MM.1S (cell line): ENCODE measurements around the gene MAPK10.

ENCODE experiments used
- DNase-seq: peaks from one replicate; pipeline ENCODE4 v3.0.0-alpha.2; 2015
- H2AFZ ChIP-seq: fragments of 300-600 bp; sonication (generic); 2 replicates; pipeline ENCODE4 v1.6.0; 2016; ENCODE audit warnings: antibody characterized with exemption, low read length
- H3F3A ChIP-seq: fragments of 300-600 bp; sonication (generic); 2 replicates; pipeline ENCODE4 v1.6.1; 2016; ENCODE audit warnings: mild to moderate bottlenecking, antibody characterized with exemption, low read length, moderate library complexity, mixed read lengths; ENCODE audit not compliant: insufficient read depth
- H3K27ac ChIP-seq: fragments of 300-600 bp; sonication (generic); 2 replicates; pipeline ENCODE4 v1.5.1; 2016; ENCODE audit warnings: mild to moderate bottlenecking, low read length
- H3K27me3 ChIP-seq: fragments of 300-600 bp; sonication (generic); replicated peaks from 2 replicates; pipeline ENCODE4 v1.6.0; 2016; ENCODE audit warnings: low read length; ENCODE audit not compliant: insufficient read depth
- H3K36me3 ChIP-seq: fragments of 300-600 bp; sonication (generic); replicated peaks from 2 replicates; pipeline ENCODE4 v1.6.1; 2016; ENCODE audit warnings: mild to moderate bottlenecking, low read length, mixed read lengths; ENCODE audit not compliant: insufficient read depth
- H3K4me1 ChIP-seq: fragments of 300-600 bp; sonication (generic); 2 replicates; pipeline ENCODE4 v1.6.1; 2016; ENCODE audit warnings: low read length, mixed read lengths
- H3K4me2 ChIP-seq: fragments of 300-600 bp; sonication (generic); 2 replicates; pipeline ENCODE4 v1.6.0; 2016; ENCODE audit warnings: low read depth, low read length
- H3K4me3 ChIP-seq: fragments of 300-600 bp; sonication (generic); 2 replicates; pipeline ENCODE4 v1.5.1; 2016; ENCODE audit warnings: low read length, mixed read lengths
- H3K79me2 ChIP-seq: fragments of 300-600 bp; sonication (generic); 2 replicates; pipeline ENCODE4 v1.6.1; 2016; ENCODE audit warnings: mixed run types, low read length, mixed read lengths
- H3K9ac ChIP-seq: fragments of 300-600 bp; sonication (generic); 2 replicates; pipeline ENCODE4 v1.6.1; 2016; ENCODE audit warnings: low read length, mixed read lengths
- H3K9me2 ChIP-seq: fragments of 300-600 bp; sonication (generic); replicated peaks from 2 replicates; pipeline ENCODE4 v1.6.1; 2016; ENCODE audit warnings: mild to moderate bottlenecking, low read length, mixed read lengths; ENCODE audit not compliant: insufficient read depth
- H3K9me3 ChIP-seq: fragments of 300-600 bp; sonication (generic); replicated peaks from 2 replicates; pipeline ENCODE4 v1.6.1; 2016; ENCODE audit warnings: mild to moderate bottlenecking, low read length, mixed read lengths; ENCODE audit not compliant: insufficient read depth
- H4K20me1 ChIP-seq: fragments of 300-600 bp; sonication (generic); 2 replicates; pipeline ENCODE4 v1.6.1; 2016; ENCODE audit warnings: mild to moderate bottlenecking, low read length, moderate library complexity, mixed read lengths; ENCODE audit not compliant: insufficient read depth
- EZH2 ChIP-seq: fragments of 300-600 bp; sonication (generic); optimal IDR thresholded peaks from 2 replicates; pipeline ENCODE3; 2017; ENCODE audit warnings: low read depth, mild to moderate bottlenecking, antibody characterized with exemption, low read length, mixed read lengths
- EZH2phosphoT487 ChIP-seq: fragments of 300-600 bp; sonication (generic); IDR thresholded peaks from 2 replicates; pipeline ENCODE4 v1.6.1; 2018; ENCODE audit warnings: antibody characterized with exemption, low read length
- TF ChIP-seq, protein P1 (sequence below): fragments of 300-600 bp; sonication (generic); IDR thresholded peaks from 2 replicates; pipeline ENCODE4 v1.5.1; 2016; ENCODE audit warnings: antibody characterized with exemption, low read length, mixed read lengths

MAPK10 gene

GRCh38 chr4:86315579-86315978 lies 44.3 kb downstream of the MAPK10 start:
- H3K4me2 ChIP-seq = no peak overlapping the region
- TF ChIP-seq, protein P1, sequence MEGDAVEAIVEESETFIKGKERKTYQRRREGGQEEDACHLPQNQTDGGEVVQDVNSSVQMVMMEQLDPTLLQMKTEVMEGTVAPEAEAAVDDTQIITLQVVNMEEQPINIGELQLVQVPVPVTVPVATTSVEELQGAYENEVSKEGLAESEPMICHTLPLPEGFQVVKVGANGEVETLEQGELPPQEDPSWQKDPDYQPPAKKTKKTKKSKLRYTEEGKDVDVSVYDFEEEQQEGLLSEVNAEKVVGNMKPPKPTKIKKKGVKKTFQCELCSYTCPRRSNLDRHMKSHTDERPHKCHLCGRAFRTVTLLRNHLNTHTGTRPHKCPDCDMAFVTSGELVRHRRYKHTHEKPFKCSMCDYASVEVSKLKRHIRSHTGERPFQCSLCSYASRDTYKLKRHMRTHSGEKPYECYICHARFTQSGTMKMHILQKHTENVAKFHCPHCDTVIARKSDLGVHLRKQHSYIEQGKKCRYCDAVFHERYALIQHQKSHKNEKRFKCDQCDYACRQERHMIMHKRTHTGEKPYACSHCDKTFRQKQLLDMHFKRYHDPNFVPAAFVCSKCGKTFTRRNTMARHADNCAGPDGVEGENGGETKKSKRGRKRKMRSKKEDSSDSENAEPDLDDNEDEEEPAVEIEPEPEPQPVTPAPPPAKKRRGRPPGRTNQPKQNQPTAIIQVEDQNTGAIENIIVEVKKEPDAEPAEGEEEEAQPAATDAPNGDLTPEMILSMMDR = no peak
- no peak for TF ChIP-seq EZH2
- H3K27me3 ChIP-seq = no peaks in the 10 kb centered on the region

GRCh38 chr4:86313656-86314055 lies 46.2 kb downstream of the MAPK10 start:
- DNase-seq = no peak
- TF ChIP-seq EZH2phosphoT487 = no peak

More at GRCh38 chr4:86315579-86315978, 44.3 kb downstream of the MAPK10 start:
- H2AFZ ChIP-seq = no peak overlapping the region
- H3K79me2 ChIP-seq = no peaks in the 10 kb centered on the region
- no peaks in the 10 kb centered on the region for H3K9me2 ChIP-seq
- no peak overlapping the region for H3K9ac ChIP-seq
- H3K9me3 ChIP-seq = no peaks in the 10 kb centered on the region
- H3K36me3 ChIP-seq = no peaks in the 10 kb centered on the region
- no peaks in the 10 kb centered on the region for H3K4me1 ChIP-seq
- DNase-seq = no peak
- no peaks in the 10 kb centered on the region for H3F3A ChIP-seq
- no peaks in the 10 kb centered on the region for H4K20me1 ChIP-seq
- no peak overlapping the region for H3K27ac ChIP-seq
- H3K4me3 ChIP-seq = no peak overlapping the region

GRCh38 chr4:86307432-86307831 lies 52.4 kb downstream of the MAPK10 start:
- Histone ChIP-seq H3K4me3 (no peak overlapping the region), H3K9me3 (no peaks in the 10 kb centered on the region), H3K36me3 (no peaks in the 10 kb centered on the region), H3K9ac (no peak overlapping the region), H4K20me1 (no peaks in the 10 kb centered on the region), H3K27ac (no peak overlapping the region), H3K79me2 (no peaks in the 10 kb centered on the region), H3K4me2 (no peak overlapping the region), H3F3A (no peaks in the 10 kb centered on the region), H3K9me2 (no peaks in the 10 kb centered on the region), H2AFZ (no peak overlapping the region), H3K4me1 (no peaks in the 10 kb centered on the region), H3K27me3 (no peaks in the 10 kb centered on the region)
- no peak for TF ChIP-seq EZH2
- no peak for DNase-seq

More at GRCh38 chr4:86313656-86314055, 46.2 kb downstream of the MAPK10 start:
- Histone ChIP-seq H3K79me2 (no peaks in the 10 kb centered on the region), H2AFZ (no peak overlapping the region), H3K4me1 (no peaks in the 10 kb centered on the region), H3K4me3 (no peak overlapping the region), H3K9me2 (no peaks in the 10 kb centered on the region), H3K4me2 (no peak overlapping the region), H3K9me3 (no peaks in the 10 kb centered on the region), H3K36me3 (no peaks in the 10 kb centered on the region), H3K9ac (no peak overlapping the region), H4K20me1 (no peaks in the 10 kb centered on the region), H3K27ac (no peak overlapping the region), H3K27me3 (no peaks in the 10 kb centered on the region), H3F3A (no peaks in the 10 kb centered on the region)

DNA sequence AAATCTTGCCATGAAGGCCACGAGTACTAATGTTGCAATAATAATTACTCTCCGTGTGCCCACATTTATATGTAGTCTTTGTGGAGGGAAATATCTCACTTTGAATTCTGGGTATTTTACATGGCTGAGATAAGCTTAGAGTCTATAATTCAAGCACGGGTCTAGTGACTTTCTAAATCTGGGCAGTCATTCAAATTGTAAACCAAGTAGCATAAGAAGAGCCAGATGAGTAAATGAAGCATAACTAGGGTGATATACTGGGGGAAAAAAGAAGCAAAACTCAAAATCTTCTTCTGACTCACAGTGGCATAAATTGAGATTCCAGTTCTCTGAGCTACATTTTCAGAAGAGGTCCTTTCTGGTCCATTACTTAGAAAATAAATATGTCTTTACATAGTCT lies 53.0 kb downstream of the MAPK10 start:
- Histone ChIP-seq H3F3A (no peaks in the 10 kb centered on the region), H3K27ac (no peak overlapping the region), H3K9ac (no peak overlapping the region), H3K79me2 (no peaks in the 10 kb centered on the region), H3K4me2 (no peak overlapping the region), H3K27me3 (no peaks in the 10 kb centered on the region), H3K9me3 (no peaks in the 10 kb centered on the region), H3K4me1 (no peaks in the 10 kb centered on the region), H3K36me3 (no peaks in the 10 kb centered on the region), H3K9me2 (no peaks in the 10 kb centered on the region), H4K20me1 (no peaks in the 10 kb centered on the region), H3K4me3 (no peak overlapping the region), H2AFZ (no peak overlapping the region)
- TF ChIP-seq EZH2phosphoT487 (no peak), EZH2 (no peak)
- TF ChIP-seq, protein P1 = no peak
- DNase-seq = no peak
